Lower leg skin (tissue), 3 donors: ENCODE results near the gene NCOA1.

ENCODE experiments used
- CTCF ChIP-seq, 3 donors: fragments of 450-650 bp; IDR thresholded peaks; one replicate each; pipeline ENCODE4 v1.5.1; 2016; ENCODE audit warnings: antibody characterized with exemption in 3 of 3, mild to moderate bottlenecking in 3 of 3, moderate library complexity in 2 of 3
- POLR2A ChIP-seq, 2 donors: fragments of 450-650 bp; IDR thresholded peaks; one replicate each; pipeline ENCODE4 v1.6.1; 2016 to 2017; ENCODE audit warnings: antibody characterized with exemption in 2 of 2, mild to moderate bottlenecking in 1 of 2, moderate library complexity in 1 of 2

DNA sequence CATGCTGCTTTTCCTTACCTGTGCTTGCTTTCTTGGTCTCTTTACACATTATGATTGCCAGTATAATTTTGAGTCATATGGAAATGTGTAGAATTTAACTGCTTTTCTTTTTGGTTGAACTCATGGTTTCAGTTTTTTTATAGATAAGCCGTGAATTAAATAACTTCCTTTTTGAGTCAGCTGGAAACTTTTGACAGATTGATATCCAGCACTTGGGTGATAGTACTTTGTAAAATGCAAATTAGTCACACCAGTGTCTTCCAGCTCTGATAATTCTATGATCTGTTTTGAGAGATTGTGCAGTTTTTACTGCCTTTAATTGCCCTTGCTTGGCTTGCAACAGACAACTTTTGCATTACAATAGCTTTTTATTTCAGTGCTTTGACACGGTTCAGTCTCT is 86.4 kb downstream of the NCOA1 start:
- TF ChIP-seq CTCF (IDR thresholded peaks at IDR 0.05), result no peak
- TF ChIP-seq POLR2A (IDR thresholded peaks at IDR 0.05), result no peak
